ENCODE data around the gene TATDN2.
"Not testable (repeated sequence)": the region's sequence is repeated elsewhere in the genome, so short reads cannot be mapped to it uniquely, and the experiment has no call there.

TATDN2 gene

DNA sequence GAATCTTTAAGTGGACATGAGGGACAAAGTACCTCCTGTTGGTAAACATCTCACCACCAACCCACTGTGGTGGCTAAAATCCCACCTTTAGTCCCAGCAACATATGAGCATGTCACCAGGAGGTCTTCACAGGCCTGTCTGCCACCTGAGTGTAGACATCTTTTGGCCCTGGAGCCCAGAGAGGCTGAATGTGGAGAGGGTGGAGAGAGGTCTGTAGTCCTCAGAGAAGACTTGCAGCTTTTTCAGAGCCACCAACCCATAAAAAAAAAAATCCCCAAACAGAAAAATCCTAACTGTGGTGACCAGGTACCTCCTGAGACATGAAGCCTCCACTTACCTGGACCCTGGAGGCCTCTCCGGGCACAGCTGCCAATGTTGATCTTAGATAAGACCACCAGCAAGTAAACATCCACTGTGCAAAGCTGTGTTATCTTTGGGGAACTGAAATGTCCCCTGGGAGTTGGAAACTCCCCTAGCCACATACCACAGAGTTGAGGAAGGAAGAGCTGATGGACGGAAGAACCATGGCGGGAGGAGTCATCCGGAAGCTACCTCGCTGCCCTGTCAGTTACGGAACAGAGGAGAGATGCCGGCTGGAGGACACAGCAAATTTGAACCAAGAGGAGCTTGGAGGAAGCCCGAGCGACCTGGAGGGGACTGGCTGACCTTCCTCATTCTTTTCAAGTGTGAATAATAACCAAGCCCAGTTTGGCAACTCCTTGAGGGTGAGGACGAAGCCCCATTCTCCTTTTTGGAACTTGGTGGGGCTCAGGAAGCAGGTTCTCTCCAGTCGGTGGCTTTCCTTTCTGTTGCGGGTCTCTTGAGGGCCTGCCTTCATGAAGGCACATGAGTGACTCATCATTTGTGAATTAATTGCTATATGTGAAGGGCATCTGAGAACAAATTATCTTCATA is 44.5 kb downstream of the TATDN2 start, which contains the start of gene GHRL:
Gene GHRL (minus strand): TSS at position 443 of the 915 bp plus-strand sequence. CDS start 2,767 bp downstream, outside the sequence.
- peak; percentile 94 to 95 for DNase-seq

DNA sequence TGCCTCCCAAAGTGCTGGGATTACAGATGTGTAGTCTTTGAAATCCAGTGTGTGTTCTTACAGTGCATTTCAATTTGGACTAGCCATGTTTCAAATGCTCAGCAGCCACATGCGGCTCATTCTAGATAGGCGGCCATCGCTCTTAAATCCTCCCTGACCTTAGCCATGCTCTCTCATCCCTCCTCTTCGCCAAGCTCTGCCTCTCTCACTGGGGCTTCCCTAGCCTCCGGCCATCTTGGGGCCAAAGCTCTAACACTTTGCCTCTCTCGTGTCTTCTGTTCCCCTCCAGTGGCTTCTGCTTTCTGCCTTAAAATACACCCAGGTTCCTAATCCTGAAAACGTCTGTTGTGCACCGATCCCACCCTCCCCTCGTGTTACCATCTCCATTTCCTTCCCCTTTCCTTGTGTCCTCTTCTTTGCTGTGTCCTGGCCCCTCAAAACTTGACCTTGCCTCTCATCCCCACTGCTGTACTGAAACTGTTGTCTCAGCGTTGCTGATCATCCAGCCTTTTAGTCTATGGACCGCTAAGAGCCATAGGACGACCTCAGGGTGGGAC is 45.8 kb downstream of the TATDN2 start:
- no peak for DNase-seq

DNA sequence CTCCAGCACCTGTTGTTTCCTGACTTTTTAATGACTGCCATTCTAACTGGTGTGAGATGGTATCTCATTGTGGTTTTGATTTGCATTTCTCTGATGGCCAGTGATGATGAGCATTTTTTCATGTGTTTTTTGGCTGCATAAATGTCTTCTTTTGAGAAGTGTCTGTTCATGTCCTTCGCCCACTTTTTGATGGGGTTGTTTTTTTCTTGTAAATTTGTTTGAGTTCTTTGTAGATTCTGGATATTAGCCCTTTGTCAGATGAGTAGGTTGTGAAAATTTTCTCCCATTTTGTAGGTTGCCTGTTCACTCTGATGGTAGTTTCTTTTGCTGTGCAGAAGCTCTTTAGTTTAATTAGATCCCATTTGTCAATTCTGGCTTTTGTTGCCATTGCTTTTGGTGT is 49.8 kb downstream of the TATDN2 start:
- DNase-seq: not testable (repeated sequence)

DNA sequence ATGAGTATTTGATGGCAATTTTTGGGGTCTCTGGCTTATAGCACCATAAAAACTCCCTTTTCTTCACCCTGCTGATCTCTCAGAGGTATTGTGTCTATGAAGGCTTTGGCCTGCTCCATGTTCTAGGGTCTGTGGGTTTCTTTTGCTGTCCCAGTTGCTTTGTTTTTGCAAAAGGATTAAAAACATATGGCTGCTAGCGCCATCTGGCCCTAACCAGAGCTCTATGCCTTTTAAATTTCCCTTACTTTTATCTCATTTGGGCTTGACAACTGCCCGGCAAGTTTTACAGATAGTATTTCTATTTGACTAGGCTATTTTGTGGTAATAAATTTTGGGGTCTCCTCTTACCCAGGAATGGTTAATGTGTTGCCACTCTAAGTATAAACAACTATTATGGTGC is 50.9 kb downstream of the TATDN2 start:
- DNase-seq: no peak

DNA sequence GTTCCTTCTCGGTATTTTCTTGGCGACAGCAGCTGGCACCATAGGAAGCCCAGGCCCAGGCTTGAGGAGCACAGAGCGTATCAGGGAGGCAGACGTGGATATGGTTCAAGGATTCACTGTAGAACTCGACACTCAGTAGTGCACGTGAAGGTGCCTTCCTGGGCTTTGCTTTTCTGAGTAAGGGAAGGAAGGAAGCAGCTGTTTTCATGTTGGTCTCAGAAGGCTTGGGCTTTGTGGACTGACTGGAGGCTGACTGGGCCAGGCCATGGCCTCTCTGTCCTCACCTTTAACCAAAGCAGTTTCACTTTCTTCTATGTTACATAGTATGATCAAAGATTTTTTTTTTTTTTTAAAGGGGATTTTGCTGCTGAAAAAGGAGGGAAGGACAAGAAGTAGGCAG is 51.4 kb downstream of the TATDN2 start:
- no peak for DNase-seq

DNA sequence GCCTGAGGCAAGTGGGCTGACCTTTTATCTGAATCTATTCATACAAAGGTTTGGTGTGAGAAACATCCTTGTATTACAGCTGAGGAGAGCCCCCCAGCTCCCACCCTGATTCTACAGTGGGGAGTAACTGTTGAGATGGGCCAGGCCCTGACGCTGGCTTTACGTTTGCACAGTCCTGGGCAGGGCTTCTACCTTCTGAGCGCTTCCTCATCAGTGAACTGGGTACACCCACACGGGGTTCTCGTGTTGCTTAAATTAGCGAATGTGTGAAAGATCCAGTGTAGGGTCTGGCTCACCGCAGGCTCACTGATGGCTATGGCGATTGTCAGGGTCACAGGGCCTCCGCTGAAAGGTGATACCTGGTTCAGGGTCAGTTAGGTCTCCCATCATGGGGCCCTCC is 51.8 kb downstream of the TATDN2 start:
- no peak for DNase-seq

DNA sequence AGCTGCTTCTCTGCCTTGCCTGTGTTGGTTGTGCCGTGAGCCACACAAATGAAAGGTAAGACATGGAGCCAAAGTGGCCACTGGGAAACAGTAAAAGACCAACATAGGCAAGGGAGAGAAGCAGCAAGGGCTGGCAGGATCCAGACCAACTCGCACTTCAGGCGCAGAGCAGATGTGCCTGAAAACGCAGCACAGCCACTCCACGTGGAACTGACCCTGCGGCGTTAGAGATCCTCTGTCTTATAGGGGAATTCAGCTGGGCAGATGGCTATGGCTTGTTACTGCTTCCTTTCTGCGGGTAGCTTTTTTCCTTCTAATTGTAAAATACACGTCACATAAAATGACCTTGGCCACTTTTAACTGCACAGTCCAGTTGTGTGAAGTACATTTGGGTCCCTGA is 54.8 kb downstream of the TATDN2 start:
- DNase-seq: no peak

DNA sequence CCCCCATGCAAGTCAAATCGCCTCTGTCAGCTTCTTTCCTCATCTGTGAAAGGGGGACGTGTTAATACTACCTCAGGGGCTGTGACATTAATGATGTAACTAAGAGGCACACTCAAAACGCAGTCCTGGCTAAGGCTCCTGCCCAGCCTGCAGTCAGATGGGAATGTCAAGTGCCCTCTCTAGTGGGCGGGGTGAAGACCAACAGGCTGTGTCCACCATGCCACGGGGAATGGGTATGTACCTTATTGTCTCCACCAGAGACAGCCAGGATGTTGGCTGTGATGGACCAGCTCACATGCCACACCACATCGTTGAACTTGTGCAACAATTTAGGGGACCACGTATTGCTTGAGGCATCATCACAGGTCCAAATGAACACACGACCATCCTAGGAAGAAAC is 55.5 kb downstream of the TATDN2 start:
- no peak for DNase-seq

DNA sequence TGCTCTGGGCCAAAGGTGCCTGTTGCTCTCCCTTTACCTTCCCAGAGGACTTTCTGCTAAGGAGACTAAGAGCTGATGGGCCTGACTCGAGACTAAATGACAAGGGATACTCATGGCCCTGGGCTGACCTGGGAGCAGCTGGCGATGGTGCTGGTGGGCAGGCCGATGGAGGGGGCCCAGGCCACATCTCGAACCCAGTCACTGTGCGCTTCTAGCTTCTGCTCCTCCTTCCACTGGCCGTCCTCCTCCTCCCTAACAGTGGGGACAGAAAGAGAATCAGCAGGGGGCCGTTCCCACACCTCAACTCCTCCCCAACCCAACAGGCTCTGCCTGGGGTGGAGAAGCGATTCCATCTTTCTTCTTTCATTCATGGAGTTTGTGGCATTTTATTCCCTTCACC is 56.6 kb downstream of the TATDN2 start:
- no peak for DNase-seq

DNA sequence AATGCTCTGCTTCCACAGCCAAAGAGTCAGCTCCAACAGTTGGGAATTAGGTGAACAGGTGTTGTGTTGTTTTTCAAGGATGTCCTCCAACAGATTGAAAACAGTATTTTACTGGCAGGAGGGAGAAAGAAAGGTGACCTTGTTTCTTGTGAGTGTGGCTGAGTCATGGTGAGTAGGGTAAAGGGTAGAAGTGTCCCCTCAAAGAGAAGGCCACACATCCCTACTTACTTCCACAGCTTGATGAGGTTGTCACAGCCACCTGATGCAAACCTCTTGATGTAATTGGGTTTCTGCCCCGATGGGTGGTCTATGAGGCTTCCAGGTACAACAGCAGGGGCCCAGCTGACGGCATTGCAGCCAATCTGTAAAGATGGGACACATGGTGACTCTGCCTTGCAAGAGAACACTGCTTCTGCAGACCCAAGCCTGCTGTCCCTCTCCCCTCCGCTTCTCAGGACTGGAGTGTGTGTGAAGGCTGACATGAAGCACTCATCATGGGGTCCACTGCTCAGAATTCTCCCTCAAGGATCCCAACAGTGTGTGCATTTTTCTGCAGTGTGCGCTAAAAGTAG is 57.2 kb downstream of the TATDN2 start:
- DNase-seq: no peak

DNA sequence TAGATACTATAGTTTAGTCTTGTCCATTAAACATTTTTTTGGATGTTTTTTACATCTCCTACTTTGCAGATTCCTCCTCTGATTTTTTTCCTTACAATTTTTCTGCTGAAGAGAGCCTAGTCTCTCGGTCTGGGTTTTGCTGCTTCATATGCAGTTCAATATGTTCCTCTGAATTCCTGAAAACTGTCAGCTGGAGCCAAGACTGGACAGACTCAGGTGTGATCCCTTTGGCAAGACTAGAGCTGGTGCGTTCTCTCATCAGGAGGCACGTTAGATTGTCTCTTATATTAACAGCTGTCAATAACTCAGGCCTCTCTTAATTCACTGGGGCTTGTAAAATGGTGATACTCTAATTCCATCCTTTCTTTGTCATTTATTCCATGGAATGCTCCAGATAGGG is 57.9 kb downstream of the TATDN2 start:
- DNase-seq: no peak

DNA sequence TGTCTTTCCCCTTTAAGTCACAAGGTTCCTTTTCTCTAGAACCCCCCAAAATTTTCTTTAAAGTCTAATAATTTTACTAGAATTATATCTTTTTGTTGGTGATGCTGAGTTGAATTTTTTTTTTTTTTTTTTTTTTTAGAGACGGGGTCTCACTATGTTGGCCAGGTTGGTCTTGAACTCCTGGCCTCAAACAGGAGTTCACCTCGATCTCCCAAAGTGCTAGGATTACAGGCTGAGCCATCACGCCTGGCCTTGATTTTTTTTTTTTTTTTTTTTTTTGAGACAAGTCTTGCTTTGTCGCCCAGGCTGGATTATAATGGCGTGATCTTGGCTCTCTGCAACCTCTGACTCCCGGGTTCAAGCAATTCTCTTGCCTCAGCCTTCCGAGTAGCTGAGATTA is 60.4 kb downstream of the TATDN2 start:
- DNase-seq: no peak

DNA sequence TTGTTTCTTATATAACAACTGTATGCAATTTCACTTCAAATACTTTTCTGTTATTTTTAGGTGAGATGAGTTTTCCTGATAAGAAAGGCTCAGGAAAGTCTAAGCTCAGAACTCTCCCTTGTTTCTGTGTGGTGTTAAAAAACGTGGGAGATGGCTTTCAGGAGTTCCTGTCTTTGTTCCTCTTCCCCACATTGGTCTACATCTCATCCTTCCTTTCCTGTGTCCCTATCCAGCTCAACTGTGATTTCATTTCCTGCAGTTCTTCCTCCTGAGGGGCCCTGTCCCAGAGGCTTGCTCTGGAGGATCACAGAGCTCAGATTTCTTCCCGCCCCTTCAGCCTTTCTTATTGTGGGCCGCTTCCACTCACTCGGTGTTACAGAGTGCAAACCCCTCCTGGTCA is 61.5 kb downstream of the TATDN2 start:
- no peak for DNase-seq

DNA sequence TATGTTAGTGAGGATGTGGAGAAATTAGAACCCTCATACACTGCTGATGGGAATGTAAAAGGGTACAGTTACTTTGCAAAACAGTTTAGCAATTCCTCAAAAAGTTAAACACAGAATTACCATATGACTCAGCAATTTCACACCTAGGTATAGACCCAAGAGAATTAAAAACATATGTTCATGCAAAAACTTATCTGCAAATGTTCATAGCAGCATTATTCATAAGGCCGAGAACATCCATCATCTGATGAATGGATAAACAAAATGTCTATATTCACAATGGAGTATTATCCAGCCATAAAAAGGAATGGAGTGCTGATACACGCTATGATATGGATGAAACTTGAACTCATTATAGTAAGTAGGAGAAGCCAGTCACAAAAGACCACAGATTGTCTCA is 62.3 kb downstream of the TATDN2 start:
- DNase-seq: no peak

DNA sequence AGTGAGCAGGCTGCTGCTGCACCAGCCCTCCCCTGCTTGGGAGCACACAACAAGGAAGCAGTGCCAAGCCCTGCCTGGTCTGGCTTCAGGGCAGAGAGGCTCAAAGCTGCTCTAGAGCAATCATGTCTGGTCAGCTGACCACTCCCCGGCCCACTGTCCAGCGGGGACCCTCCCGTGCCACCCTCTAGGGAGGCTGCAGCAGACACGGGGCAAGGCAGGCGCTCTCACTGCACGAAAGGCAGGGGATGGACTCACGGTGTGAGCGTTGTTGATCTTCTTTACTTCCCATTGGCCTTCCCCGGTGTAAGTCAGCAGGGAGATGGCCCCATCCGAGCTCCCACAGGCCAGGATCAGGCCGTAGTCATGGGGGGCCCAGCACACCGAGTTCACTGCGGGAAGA is 63.5 kb downstream of the TATDN2 start:
- DNase-seq: no peak

DNA sequence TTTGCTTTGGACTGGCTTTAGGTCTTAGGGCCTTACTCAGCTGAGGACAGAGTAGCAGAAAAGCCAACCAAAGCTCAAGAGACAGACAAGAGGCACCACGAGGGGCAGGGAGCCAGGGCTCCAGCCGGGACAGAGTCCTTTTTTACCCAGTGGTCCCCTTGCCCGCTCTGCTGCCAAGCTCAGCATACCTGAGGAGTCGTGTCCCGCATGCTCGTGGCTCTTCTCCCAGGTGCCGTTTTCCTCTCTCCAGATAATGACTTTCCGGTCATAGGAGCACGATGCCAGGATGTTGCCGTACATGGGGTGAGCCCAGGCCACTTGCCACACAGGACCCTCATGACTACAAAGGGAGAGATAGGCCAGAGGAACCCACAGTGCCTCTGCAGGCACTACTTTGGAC is 64.1 kb downstream of the TATDN2 start:
- DNase-seq: no peak

DNA sequence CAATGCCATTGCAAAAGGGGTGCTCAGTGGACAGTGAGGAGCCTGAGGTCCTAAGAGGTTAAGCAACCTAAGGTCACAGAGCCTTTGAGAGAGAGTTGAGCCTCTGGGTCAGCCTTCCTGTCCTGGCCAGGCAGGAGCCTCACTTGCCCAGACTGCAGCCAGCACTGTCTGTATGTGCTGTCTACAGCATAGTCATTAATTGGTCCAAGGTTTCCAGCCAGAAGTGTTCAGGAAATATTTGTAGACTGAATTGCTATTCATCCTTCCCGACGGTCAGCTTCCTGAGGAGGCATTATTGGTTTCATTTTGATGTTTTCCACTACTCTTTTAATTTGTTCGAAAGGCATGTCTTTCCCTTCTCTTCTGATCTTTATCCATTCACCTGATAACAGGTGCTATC is 64.6 kb downstream of the TATDN2 start:
- peak; percentile 33 to 45 for DNase-seq

DNA sequence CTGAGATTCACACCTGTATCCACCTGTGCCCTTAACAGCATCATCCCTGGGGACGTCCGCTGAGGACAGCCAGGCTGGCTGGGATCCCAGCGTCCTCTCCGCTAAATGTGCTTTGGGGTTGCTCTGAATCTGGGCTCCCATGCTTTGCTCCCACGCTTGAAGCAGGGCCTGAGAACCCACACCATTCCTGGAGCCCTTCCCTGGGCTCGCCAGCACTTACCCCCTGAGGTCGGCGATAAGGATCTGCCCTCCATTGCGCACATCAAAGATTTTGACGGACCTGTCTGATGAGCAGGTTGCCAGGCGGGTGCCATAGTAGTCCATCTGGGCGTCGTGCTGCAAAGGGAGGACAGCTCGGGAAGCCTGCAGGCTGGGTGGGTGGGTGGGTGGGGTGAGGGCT is 66.8 kb downstream of the TATDN2 start:
- DNase-seq: no peak

DNA sequence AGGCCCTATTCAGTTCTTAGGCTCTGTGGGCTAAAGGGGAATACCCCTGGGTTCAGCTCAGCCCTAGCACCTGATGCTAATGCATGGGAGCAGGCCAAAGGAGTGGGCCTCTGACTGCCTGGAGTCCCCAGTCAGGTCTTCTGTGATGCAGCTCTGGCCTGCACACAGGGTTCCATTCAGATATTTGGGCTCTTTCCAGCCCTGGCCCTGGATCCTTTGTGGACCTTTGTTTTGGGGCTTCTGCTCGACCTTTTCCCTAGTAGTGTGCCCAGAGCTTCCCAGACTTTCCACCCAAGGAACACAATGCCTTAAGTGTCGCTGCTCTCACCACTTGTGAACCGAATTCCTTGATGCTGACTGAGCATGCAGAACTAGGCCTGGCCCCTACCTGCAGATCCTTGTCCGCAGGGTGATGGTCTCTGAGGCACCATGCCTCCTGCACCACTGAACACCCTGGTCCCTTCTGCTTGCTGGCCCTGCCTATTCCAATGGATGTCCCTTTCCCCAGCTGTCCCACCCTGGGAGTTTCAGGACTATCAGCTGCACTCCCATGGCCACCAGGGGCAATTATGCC is 67.6 kb downstream of the TATDN2 start:
- DNase-seq: no peak

DNA sequence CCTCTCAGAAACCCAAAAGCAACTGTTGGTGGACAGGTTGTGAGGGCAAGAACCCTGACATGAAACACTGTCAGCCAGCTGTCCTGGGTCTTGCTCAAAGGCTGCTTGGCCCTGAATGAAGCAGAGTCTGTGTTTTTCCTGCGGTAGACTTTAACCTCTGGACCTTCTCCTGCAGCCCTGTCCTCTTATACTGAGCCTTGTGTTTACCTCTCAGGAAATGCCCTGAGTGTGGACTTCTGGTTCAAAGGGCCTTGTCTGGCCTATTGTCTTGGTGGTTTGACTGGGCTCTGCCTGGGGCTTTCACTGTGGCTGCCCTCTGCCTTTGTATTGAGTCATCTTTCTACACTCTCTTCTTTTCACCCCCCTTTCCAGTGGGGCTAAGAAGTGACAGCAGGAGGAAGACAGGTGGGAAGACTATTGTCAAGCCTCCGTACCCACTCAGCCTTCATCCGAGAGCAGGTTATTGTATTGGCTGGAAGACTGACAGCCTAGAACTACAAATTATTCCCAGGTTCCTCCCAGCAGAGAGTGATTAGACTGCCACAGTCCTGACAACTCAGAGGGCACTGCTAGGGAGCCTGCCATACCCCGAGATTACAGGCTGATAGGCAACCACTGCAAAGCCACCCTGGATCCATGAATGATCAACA is 69.2 kb downstream of the TATDN2 start:
- DNase-seq: no peak

DNA sequence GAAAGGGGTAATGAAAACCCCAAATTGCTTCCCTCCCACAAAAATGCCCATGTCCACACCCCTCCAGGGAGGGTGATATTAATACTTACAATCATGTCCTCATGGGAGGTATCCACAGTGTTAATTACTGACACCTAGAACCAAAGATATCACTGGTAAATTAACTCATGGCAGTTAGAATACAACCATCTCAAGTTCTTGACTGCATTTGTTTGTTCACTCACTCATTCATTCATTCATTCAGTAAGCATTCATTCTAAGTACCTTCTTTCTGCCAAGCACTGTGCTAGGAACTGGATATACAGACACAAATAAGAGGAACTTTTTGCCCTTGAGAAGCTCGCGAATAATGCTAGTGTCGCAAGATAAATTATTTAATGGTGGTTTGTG is 69.7 kb downstream of the TATDN2 start:
- DNase-seq: no peak

DNA sequence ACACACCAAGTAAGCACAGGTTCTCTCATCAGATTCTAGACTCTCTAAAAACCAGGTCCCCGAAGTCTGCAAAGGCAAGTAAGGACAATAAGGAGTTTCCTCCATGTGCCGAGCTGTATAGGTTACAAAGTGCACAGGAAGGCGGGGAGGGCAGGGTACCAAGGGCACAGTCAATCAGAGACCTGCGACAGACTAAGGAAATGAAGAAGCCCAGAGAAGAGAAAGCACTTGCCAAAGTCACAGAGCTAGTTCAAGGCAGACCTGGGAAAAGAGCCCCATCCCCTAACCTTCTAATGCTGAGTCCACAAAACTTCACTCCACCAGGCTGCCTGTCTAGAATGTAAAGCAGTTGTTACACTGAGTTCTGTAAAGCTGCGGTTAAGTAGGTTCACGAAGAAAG is 71.0 kb downstream of the TATDN2 start:
- no peak for DNase-seq

DNA sequence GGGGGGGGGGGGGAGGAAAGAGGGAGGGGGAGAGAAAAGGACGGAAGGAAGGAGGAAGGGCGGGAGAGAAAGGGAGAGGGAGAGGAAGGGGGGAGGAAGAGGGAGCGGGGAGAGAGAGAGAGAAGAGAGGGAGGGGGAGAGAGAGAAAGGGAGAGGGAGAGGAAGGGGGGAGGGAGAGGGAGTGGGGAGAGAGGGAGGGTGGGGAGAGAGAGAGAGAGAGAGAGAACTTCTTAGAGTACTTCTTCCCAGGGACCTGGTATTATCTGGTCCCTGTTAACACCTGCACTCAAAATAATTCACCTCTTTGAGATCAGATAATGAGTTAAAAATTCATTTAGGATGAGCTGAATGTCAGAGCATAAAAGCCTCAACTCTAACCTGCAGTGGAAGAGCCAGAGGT is 71.5 kb downstream of the TATDN2 start:
- DNase-seq: no peak

DNA sequence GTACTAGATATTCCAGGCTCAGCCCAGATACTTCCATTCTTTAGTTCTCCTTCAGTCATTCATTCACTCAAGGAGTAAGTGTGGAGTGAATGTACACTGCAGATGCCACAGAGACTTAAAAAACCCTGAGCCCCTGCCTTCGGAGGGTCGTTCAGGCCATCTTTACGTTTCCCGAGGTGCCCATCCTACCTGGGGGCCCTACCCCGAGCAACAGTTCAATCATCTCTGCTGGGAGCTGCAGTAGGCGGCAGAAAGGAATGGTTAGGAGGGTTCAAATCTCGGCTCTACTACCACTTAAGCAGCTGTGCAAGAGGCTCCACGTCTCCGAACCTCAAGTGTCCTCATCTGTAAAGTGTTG is 72.0 kb downstream of the TATDN2 start:
- DNase-seq: no peak
